Right kidney (tissue), 1 donor: ENCODE measurements around the gene RC3H1.

ENCODE experiments used
- DNase-seq: peaks from one replicate; pipeline ENCODE4 v3.0.0-alpha.2; 2016

Gene RC3H1

GRCh38 chr1:173886746-173887611 is 135.2 kb downstream of the RC3H1 start:
- no peak for DNase-seq

- DNase-seq = no peak
Measured at GRCh38 chr1:173884701-173885100, 137.5 kb downstream of the RC3H1 start.
